Liver (tissue), 3 donors: ENCODE results near the gene SHOC2.

Source experiments
- EGR1 ChIP-seq, 2 donors: IDR thresholded peaks; 2 replicates each; pipeline ENCODE4 v1.6.1; 2016 to 2018; ENCODE audit warnings: antibody characterized with exemption in 2 of 2, low read depth in 2 of 2
- FOXA1 ChIP-seq: IDR thresholded peaks from 2 replicates; pipeline ENCODE4 v1.6.1; 2016; ENCODE audit warnings: antibody characterized with exemption
- FOXA2 ChIP-seq: IDR thresholded peaks from 2 replicates; pipeline ENCODE4 v1.6.1; 2016; ENCODE audit warnings: antibody characterized with exemption
- GABPA ChIP-seq, 2 donors: IDR thresholded peaks in 1 of 2; conservative IDR thresholded peaks in 1 of 2; 2 replicates each; pipeline ENCODE4 v1.6.1; 2016; ENCODE audit warnings: antibody characterized with exemption in 2 of 2, mild to moderate bottlenecking in 1 of 2, moderate library complexity in 1 of 2
- HNF4G ChIP-seq: IDR thresholded peaks from 2 replicates; pipeline ENCODE4 v1.6.1; 2016; ENCODE audit warnings: antibody characterized with exemption
- JUND ChIP-seq, 2 donors: IDR thresholded peaks; 2 replicates each; pipeline ENCODE4 v1.6.1; 2016; ENCODE audit warnings: antibody characterized with exemption in 2 of 2
- MAX ChIP-seq: IDR thresholded peaks from 2 replicates; pipeline ENCODE4 v1.6.1; 2016; ENCODE audit warnings: antibody characterized with exemption
- RAD21 ChIP-seq, 2 donors: IDR thresholded peaks; 2 replicates each; pipeline ENCODE4 v1.6.1; 2016; ENCODE audit warnings: antibody characterized with exemption in 2 of 2, mild to moderate bottlenecking in 2 of 2
- REST ChIP-seq: IDR thresholded peaks from 2 replicates; pipeline ENCODE4 v1.6.1; 2016; ENCODE audit warnings: antibody characterized with exemption, mild to moderate bottlenecking
- RXRA ChIP-seq, 2 donors: IDR thresholded peaks; 2 replicates each; pipeline ENCODE4 v1.6.1; 2017 to 2018; ENCODE audit warnings: antibody characterized with exemption in 2 of 2, mild to moderate bottlenecking in 1 of 2
- SP1 ChIP-seq: IDR thresholded peaks from 2 replicates; pipeline ENCODE4 v1.6.1; 2018; ENCODE audit warnings: antibody characterized with exemption, mild to moderate bottlenecking
- TAF1 ChIP-seq: conservative IDR thresholded peaks from 2 replicates; pipeline ENCODE4 v1.6.1; 2016; ENCODE audit warnings: antibody characterized with exemption, mild to moderate bottlenecking
- TF ChIP-seq, protein P1 (sequence below): fragments of 150-350 bp; IDR thresholded peaks from 2 replicates; pipeline ENCODE4 v1.5.1; 2017; ENCODE audit warnings: improper control_type of control experiment, low read depth, low read length; ENCODE audit not compliant: missing input control
- TF ChIP-seq, protein P2 (sequence below): IDR thresholded peaks from 2 replicates; pipeline ENCODE4 v1.6.1; 2016; ENCODE audit warnings: antibody characterized with exemption
- donor health status: healthy.
- donor health status: healthy.

DNA sequence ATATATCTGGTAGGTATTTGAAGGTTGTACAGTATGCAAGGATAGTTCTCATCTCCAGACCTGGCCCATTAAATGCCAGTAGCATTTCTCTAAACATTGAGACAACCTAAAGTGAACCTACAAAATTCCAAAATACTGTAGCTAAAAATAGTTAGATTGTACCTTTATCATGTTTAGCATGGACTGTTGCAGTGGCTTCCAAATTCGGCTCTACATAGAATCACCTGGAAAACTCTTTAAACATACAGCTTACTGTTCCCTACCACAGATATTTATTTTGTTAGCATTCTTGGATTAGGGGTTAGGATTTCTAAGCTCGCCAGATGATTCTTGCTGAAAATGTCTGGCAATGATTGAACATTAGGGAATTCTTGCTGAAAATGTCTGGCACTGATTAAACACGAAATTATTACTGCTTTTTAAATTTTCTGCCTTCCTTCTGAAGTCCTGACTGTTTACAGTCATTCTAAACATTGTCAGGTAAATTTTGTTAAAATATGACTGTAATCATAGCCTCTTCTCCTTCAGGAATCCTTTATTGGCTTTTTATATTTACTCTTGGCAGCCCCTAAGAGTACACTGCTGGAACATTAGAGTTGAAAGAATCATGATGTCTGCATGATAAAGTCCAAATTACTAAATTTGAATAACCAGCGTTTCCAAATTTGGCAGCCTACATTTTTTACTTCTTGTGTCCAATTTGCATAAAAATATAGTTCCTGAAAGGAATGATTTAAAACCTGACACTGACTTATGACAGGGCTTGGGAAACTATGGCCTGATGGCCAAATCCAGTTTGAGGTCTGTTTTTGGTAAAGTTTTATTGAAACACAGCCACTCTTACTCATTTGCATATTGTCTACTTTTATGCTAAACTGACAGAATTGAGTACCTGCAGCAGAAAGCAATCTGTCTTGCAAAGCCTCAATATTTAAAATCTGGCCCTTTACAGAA lies 40.3 kb downstream of the SHOC2 start:
- TF ChIP-seq, protein P1, sequence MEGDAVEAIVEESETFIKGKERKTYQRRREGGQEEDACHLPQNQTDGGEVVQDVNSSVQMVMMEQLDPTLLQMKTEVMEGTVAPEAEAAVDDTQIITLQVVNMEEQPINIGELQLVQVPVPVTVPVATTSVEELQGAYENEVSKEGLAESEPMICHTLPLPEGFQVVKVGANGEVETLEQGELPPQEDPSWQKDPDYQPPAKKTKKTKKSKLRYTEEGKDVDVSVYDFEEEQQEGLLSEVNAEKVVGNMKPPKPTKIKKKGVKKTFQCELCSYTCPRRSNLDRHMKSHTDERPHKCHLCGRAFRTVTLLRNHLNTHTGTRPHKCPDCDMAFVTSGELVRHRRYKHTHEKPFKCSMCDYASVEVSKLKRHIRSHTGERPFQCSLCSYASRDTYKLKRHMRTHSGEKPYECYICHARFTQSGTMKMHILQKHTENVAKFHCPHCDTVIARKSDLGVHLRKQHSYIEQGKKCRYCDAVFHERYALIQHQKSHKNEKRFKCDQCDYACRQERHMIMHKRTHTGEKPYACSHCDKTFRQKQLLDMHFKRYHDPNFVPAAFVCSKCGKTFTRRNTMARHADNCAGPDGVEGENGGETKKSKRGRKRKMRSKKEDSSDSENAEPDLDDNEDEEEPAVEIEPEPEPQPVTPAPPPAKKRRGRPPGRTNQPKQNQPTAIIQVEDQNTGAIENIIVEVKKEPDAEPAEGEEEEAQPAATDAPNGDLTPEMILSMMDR, result no peak
- TF ChIP-seq, protein P2, sequence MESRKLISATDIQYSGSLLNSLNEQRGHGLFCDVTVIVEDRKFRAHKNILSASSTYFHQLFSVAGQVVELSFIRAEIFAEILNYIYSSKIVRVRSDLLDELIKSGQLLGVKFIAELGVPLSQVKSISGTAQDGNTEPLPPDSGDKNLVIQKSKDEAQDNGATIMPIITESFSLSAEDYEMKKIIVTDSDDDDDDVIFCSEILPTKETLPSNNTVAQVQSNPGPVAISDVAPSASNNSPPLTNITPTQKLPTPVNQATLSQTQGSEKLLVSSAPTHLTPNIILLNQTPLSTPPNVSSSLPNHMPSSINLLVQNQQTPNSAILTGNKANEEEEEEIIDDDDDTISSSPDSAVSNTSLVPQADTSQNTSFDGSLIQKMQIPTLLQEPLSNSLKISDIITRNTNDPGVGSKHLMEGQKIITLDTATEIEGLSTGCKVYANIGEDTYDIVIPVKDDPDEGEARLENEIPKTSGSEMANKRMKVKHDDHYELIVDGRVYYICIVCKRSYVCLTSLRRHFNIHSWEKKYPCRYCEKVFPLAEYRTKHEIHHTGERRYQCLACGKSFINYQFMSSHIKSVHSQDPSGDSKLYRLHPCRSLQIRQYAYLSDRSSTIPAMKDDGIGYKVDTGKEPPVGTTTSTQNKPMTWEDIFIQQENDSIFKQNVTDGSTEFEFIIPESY, result no peak
- no peak for TF ChIP-seq HNF4G
- TF ChIP-seq JUND (IDR thresholded peaks at IDR 0.05), result no peak
- TF ChIP-seq SP1, result no peak
- no peak for TF ChIP-seq TAF1
- no peak for TF ChIP-seq FOXA2
- no peak for TF ChIP-seq GABPA (IDR thresholded peaks at IDR 0.05 in 1 of 2, conservative IDR thresholded peaks at IDR 0.05 in 1 of 2)
- no peak for TF ChIP-seq MAX
- no peak for TF ChIP-seq RAD21 (IDR thresholded peaks at IDR 0.05)
- TF ChIP-seq REST, result no peak
- no peak for TF ChIP-seq RXRA (IDR thresholded peaks at IDR 0.05)
- no peak for TF ChIP-seq EGR1 (IDR thresholded peaks at IDR 0.05; ENCODE audit: low read depth in 2 of 2)
- no peak for TF ChIP-seq FOXA1
